GM21390 (cell line): Measurements from ENCODE around the gene DNM1.
"Not testable (repeated sequence)": the region's sequence is repeated elsewhere in the genome, so short reads cannot be mapped to it uniquely, and the experiment has no call there.

Experiments used
- ATAC-seq: cut with Tn5 transposase; IDR thresholded peaks from one replicate; pipeline ENCODE4 v1.9.1; 2021; ENCODE audit not compliant: unreplicated experiment

The DNM1 gene

GRCh38 chr9:128274245-128274644, 71.1 kb downstream of the DNM1 start:
- no peak for ATAC-seq

DNA sequence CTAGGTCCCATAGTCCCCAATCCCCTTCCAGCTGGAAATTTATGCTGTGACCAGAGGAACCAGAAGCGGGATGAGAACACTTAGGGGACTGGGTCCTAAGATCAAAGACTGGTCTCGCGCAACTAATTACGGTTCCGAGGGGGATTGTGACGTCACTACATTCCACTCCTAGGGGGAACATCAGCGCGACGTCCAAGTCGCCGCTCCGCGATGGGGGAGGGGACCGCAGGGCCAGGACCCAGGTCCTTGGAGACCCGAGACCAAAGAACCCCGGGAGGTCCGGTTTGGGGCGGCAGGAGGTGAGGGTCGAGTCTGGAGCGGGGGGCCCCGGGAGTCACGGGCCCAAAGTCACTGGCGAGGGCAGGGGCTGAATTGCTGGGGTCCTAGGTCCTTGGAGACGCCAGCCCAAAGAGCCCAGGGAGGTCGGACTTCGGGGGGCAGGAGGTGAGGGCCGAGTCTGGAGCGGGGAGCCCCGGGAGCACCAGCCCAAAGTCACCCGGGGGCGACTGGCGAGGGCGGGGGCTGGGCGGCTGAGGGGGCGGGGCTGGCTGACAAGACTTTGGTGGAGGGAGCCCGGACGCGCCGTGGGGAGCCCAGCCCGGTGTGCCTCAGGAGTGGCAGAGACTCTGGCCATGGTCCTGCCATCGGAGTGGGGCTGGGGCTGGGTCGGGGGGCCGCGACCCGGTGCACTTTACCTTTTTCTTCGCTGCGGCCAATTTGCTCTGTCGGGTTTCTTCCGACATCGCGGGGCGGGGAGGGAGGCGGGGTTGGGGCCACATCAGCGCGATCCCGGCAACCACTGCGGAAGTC, 72.2 kb downstream of the DNM1 start, which contains the start of gene GOLGA2:
Gene GOLGA2 (minus strand): TSS at position 810 of the 810 bp plus-strand sequence. CDS start 31 bp downstream, at position 779.
- peak; percentile 58 for ATAC-seq

- peak; percentile 93 for ATAC-seq
Observed at GRCh38 chr9:128276008-128276573, 72.9 kb downstream of the DNM1 start, which contains the start of gene SWI5. Gene SWI5, plus strand, starts transcription at chr9:128276276.

- no peak for ATAC-seq
Observed at GRCh38 chr9:128276574-128277270, 73.5 kb downstream of the DNM1 start.

DNA sequence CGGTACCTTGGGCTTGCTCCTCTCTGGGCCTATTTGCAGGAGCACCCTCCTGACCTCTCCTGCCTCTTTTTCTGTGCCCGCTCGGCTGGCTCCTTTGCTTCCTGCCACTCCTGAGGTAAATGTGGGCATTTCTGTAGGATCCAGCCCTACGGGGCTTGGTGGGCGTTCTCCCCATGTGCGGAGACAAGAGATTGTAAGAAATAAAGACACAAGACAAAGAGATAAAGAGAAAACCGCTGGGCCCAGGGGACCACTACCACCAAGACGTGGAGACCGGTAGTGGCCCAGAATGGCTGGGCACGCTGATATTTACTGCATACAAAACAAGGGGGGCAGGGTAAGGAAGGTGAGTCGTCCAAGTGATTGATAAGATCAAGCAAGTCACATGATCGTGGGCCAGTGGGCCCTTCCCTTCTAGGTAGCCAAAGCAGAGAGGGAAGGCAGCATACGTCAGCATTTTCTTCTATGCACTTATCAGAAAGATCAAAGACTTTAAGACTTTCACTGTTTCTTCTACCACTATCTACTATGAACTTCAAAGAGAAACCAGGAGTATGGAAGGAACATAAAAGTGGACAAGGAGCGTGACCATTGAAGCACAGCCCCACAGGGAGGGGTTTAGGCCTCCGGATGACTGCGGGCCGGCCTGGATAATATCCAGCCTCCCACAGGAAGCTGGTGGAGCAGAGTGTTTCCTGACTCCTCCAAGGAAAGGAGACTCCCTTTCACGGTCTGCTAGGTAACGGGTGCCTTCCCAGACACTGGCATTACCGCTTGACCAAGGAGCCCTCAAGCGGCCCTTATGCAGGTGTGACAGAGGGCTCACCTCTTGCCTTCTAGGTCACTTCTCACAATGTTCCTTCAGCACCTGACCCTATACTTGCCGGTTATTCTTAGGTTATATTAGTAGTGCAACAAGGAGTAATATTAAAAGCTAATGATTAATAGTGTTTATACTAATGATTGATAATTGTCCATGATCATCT, 76.2 kb downstream of the DNM1 start:
- ATAC-seq, result not testable (repeated sequence)

- ATAC-seq, result no peak
Observed at GRCh38 chr9:128280084-128280622, 77.0 kb downstream of the DNM1 start.

- no peak for ATAC-seq
Observed at GRCh38 chr9:128282500-128282899, 79.3 kb downstream of the DNM1 start.

GRCh38 chr9:128285033-128285784, 82.0 kb downstream of the DNM1 start:
- no peak for ATAC-seq

DNA sequence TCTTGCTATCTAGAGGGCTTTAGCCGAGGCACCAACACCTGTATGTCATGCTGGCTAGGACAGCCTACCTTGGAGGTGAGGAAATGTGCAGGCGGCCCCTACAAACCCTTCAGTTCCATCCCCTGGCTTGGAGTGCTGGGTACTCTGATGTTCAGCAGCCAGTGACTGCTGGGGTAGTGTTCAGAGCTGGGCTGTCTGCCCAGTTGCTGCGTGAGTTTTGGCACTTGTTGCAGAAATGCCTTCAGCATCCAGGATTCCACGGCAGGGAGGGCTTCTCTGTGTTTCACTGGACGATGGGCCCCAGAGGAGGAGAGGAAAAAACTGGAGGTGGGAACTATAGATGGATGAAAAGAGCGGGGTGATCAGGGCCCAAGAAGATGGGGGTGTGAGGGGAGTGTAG, 83.3 kb downstream of the DNM1 start:
- no peak for ATAC-seq

DNA sequence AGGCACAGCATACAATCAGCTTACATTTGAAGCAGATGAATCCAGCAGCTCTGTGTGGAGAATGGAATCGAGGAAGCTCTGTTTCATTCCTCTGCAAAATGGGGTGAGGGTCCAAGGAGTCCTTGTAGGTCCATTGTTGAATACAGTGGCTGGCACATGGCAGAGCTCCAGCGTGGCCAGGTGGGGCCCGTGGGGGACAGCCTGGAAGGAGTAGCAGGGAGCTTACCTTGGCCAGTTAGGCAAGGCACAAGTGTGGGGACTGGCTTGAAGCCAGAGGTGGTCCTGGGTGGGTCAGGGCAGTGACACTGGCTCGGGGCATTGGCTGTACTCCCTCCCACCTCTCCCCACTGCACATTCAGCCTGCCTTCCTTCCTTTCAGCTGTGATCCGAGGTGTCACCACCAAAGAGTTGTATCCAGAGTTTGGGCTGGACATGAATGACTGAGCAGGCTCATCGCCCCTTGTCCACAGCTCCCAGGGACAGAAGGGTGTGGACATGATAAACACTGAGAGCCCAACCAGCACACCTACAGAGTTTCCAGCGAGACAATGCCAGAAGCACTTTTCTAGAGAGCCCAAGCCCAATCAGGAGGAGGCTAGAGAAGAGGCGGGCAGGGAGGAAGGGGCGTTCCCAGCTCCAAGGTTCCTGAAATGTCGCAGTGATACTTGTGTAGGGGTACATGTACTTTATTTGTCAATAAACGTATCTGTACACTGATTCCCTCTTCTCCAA, 85.3 kb downstream of the DNM1 start:
- ATAC-seq, result no peak

GRCh38 chr9:128292009-128292408, 88.8 kb downstream of the DNM1 start:
- no peak for ATAC-seq

DNA sequence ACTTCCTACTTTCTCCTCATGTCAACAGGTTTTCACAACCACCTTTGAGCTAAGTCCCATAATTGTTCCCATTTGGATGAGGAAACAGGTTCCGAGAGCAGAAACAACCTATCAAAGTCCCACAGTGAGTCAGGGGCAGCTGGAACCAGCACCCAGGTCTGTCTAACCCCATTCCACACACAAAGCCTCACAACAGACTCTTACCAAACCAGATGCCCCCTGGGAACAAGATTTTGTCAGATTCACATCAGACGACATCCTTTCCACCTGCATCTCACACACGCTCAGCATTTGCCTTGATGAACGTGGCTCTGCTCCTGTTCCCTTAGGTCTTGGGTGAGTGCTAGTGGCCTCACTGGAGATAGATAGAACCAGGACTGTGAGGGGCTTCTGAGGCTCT, 89.9 kb downstream of the DNM1 start:
- no peak for ATAC-seq

DNA sequence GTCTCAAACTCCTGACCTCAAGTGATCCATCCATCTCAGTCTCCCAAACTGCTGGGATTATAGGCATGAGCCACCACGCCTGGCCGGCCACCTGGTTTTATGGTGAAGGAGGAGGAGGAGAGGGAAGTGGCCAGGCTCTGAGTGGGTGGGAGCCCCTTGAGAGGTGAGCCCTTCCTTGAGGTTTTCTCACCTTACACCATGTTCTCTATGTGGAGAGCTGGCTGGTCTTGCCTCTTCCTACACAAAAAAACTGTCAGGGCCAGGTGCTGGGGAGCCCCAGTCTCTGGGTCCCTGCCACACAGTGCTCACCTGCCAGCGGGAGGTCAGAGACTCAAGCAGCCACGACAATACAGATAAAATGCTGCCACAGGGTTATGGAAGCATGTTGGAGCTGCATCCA, 91.0 kb downstream of the DNM1 start:
- ATAC-seq, result no peak

DNA sequence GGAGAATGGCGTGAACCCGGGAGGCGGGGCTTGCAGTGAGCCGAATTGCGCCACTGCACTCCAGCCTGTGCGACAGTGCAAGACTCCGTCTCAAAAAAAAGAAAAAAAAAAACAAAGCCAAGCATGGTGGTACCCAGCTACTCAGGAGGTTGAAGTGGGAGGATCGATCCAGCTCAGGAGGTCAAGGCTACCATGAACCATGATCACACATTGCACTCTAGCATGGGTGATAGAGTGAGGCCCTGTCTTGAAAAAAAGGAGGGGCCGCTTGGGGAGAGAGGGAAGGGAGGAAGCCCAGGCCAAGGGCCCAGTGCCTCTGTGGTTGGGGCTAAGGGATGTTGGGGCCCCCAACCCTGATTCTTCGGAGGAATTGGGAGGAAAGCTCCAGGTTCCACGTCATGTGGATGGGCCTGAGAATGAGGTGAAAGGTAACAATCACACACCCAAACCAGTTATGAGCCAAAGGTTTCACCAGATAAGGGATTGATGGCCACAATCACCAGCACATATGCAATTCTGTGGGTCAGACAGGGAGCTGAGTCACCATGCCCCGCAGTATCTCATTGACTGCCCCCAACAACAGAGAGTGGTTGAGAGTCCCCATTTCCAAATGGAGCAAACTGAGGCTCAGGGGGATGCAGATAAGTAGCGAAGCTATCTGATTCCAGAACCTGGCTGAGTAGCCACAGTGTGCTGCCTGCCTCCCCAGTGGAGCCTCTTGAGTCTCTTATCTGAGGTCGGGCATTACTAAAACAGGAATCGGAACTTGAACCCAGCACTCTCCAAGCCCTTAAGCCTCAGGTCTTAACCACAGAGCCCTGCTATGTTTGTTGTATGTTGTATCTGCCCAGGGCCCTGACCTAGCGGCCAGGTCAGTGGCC, 93.4 kb downstream of the DNM1 start:
- no peak for ATAC-seq

DNA sequence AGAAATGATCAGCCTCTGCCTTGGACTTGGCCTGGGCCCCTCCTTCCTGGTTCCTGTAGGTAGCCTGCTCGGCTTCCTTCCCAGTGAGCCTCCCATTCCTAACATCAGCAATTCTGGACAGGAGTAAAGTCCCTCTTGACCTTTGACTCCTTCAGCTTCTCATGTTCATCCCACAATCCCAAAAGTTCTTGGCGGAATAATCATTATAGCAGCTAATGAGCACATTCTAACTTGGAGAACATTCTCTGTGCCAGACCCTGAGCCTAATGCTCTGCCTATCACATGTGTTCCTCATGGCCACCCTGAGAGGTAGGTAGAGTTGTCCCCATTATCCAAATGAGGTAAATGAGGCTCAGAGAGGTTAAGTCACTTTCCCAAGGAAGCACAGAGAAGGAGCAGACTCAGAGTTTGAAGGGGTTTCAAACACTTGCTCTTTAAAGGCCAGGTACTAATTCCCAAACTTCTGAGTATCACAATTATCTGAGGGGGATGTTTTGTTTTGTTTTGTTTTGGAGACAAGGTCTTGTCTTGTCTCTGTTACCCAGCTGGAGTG, 94.1 kb downstream of the DNM1 start:
- ATAC-seq, result no peak

GRCh38 chr9:128298535-128299482, 95.6 kb downstream of the DNM1 start:
- no peak for ATAC-seq
